Stromal cell of bone marrow (primary cell): ENCODE data around the gene ZFP57.

Experiments
- DNase-seq: peaks from one replicate; pipeline ENCODE4 v3.0.0-alpha.2; 2012; ENCODE audit warnings: low read depth

ZFP57 gene

GRCh38 chr6:29655658-29656057, 25.3 kb downstream of the ZFP57 start:
- DNase-seq = no peak

GRCh38 chr6:29653452-29654038, 27.4 kb downstream of the ZFP57 start:
- peak; percentile 40 for DNase-seq

- no peak for DNase-seq
Measured at GRCh38 chr6:29652198-29652584, 28.8 kb downstream of the ZFP57 start.

GRCh38 chr6:29651413-29652197, 29.3 kb downstream of the ZFP57 start:
- DNase-seq = no peak

- DNase-seq = peak; percentile 94
Measured at GRCh38 chr6:29649701-29650673, 31.0 kb downstream of the ZFP57 start.

- no peak for DNase-seq
Measured at GRCh38 chr6:29647927-29648642, 32.9 kb downstream of the ZFP57 start.

- DNase-seq = no peak
Measured at GRCh38 chr6:29641430-29642148, 39.4 kb downstream of the ZFP57 start.

- no peak for DNase-seq
Measured at GRCh38 chr6:29637247-29637646, 43.7 kb downstream of the ZFP57 start.

GRCh38 chr6:29633534-29633905, 47.4 kb downstream of the ZFP57 start:
- no peak for DNase-seq

GRCh38 chr6:29632789-29633533, 48.0 kb downstream of the ZFP57 start, which contains the start of gene GABBR1:
Gene GABBR1, minus strand, starts transcription at chr6:29633183. Its CDS starts 798 bp downstream, at chr6:29632385.
- peak; percentile 79 for DNase-seq

GRCh38 chr6:29631860-29632731, 48.9 kb downstream of the ZFP57 start:
- DNase-seq = no peak

GRCh38 chr6:29631209-29631810, 49.6 kb downstream of the ZFP57 start:
- DNase-seq = no peak

GRCh38 chr6:29630315-29630714, 50.6 kb downstream of the ZFP57 start:
- no peak for DNase-seq

- no peak for DNase-seq
Measured at GRCh38 chr6:29629571-29629970, 51.4 kb downstream of the ZFP57 start.

GRCh38 chr6:29628419-29629281, 52.3 kb downstream of the ZFP57 start:
- peak; percentile 38 for DNase-seq

- peak; percentile 25 for DNase-seq
Measured at GRCh38 chr6:29627755-29628418, 53.1 kb downstream of the ZFP57 start.

- no peak for DNase-seq
Measured at GRCh38 chr6:29626948-29627754, 53.8 kb downstream of the ZFP57 start.
